AG04450 (cell line): ENCODE results near the gene VAMP1. TPM values are rescaled to one million over a fixed set of nuclear protein-coding genes. Genes with fewer than 3 reads are reported as not detected.

Experiments used
- CTCF ChIA-PET: fragments of 300-600, 350-600 bp; formaldehyde crosslinking; extraction: SDS; loops from one replicate; lab custom pipeline; 2022; ENCODE audit warnings: antibody characterized with exemption, inconsistent platforms; lab: Charles Lee
- POLR2A ChIA-PET: fragments of 350-600 bp; formaldehyde crosslinking; extraction: SDS; loops from one replicate; lab custom pipeline; 2021; ENCODE audit warnings: antibody characterized with exemption, inconsistent platforms; lab: Yijun Ruan, JAX
- DNase-seq: peaks from one replicate; pipeline ENCODE4 v3.0.0-alpha.2; 2011; ENCODE audit warnings: low read depth, low spot score
- H3K27ac ChIP-seq: one replicate; pipeline ENCODE4 v1.5.1; 2012; ENCODE audit warnings: low read depth, low read length, control low read depth
- H3K27me3 ChIP-seq: one replicate; pipeline ENCODE4 v1.6.0; 2012; ENCODE audit warnings: low read length; ENCODE audit not compliant: control insufficient read depth, insufficient read depth
- H3K4me3 ChIP-seq: 2 replicates; pipeline ENCODE4 v1.5.1; 2011; ENCODE audit warnings: mild to moderate bottlenecking, low read depth, low read length, control low read depth
- H3K9me3 ChIP-seq: 2 replicates; pipeline ENCODE4 v1.5.1; 2012; ENCODE audit warnings: low read length; ENCODE audit not compliant: control insufficient read depth, insufficient read depth
- CTCF ChIP-seq: IDR thresholded peaks from 2 replicates; pipeline ENCODE4 v1.5.1; 2011; ENCODE audit warnings: low read depth, low read length, control low read depth, inconsistent platforms
- polyA minus RNA-seq: library from RNA; depleted of rRNA, polyadenylated mRNA; stranded (reverse); fragments of >200 nt; gene quantifications from 2 replicates; pipeline ENCODE4 v1.2.3, GENCODE V29; 2011; rRNA and poly(A)+ RNA removed
- polyA plus RNA-seq: library from polyadenylated mRNA; depleted of rRNA; stranded (reverse); fragments of >200 nt; gene quantifications from 2 replicates; pipeline ENCODE4 v1.2.3, GENCODE V29; 2011; rRNA removed

VAMP1 gene
- polyA plus RNA-seq: 15.1 and 18.3 TPM in 2 replicates
- 8.6 and 13.2 TPM in 2 replicates for polyA minus RNA-seq

GRCh38 chr12:6470375-6471163, at the start of gene VAMP1:
VAMP1 (minus strand) TSS chr12:6470677; CDS start chr12:6470531, 146 bp downstream.
- peak; percentile 90 for DNase-seq
- POLR2A ChIA-PET: interaction anchor here (0.5 to 2.8 kb wide), 43 partner anchors 8 to 474 kb away, joined by 3 to 45 read pairs (median 4); partner anchors contain the start of genes GAPDH, LTBR, MRPL51 and TAPBPL
- Histone ChIP-seq H3K9me3 (no peaks in the 10 kb centered on the region; the same call in 1 of the 2 replicates), H3K27me3 (no peaks in the 10 kb centered on the region), H3K4me3 (peak within 1 kb of the TSS; percentile 84), H3K27ac (peak within 1 kb of the TSS; percentile 87)
- CTCF ChIA-PET: interaction anchor here (0.6 to 2.9 kb wide), 9 partner anchors 11 to 429 kb away, joined by 3 to 11 read pairs (median 4); partner anchors contain the start of gene MRPL51
- no peak for TF ChIP-seq CTCF

- Histone ChIP-seq H3K27me3 (no peaks in the 10 kb centered on the region), H3K9me3 (no peaks in the 10 kb centered on the region), H3K4me3 (no peak overlapping the region), H3K27ac (no peak overlapping the region)
- CTCF ChIA-PET: no interaction called here
- POLR2A ChIA-PET: no interaction called here
- no peak for TF ChIP-seq CTCF
- DNase-seq: no peak
These were observed 49.7 kb upstream of the VAMP1 start for GRCh38 chr12:6520186-6520585.

- no peak for TF ChIP-seq CTCF
- Histone ChIP-seq H3K4me3 (no peak overlapping the region), H3K27ac (peak overlapping the region; percentile 77), H3K9me3 (no peaks in the 10 kb centered on the region), H3K27me3 (no peaks in the 10 kb centered on the region)
- CTCF ChIA-PET: interaction anchor here (0.6 to 1.4 kb wide), 3 partner anchors 29 to 95 kb away, joined by 3 read pairs; no protein-coding TSS in a partner anchor
- POLR2A ChIA-PET: interaction anchor here (0.7 to 1.4 kb wide), 4 partner anchors 13 to 38 kb away, joined by 3 to 8 read pairs (median 4); partner anchors contain the start of genes GAPDH, MRPL51 and VAMP1
- no peak for DNase-seq
These were observed 37.6 kb upstream of the VAMP1 start for GRCh38 chr12:6508087-6508486.

GRCh38 chr12:6507102-6507998, 36.9 kb upstream of the VAMP1 start:
- POLR2A ChIA-PET: interaction anchor here (0.7 to 1.4 kb wide), 5 partner anchors 13 to 172 kb away, joined by 3 to 8 read pairs (median 4); partner anchors contain the start of genes GAPDH, MRPL51 and VAMP1
- H3K9me3 ChIP-seq: no peaks in the 10 kb centered on the region
- TF ChIP-seq CTCF: no peak
- CTCF ChIA-PET: interaction anchor here (0.6 to 1.4 kb wide), 3 partner anchors 30 to 95 kb away, joined by 3 read pairs; no protein-coding TSS in a partner anchor
- no peaks in the 10 kb centered on the region for H3K27me3 ChIP-seq
- no peak for DNase-seq
- H3K4me3 ChIP-seq: no peak overlapping the region
- peak overlapping the region; percentile 77 for H3K27ac ChIP-seq
